Measurements from ENCODE around the gene OR11H6.
"Not testable (repeated sequence)": the region's sequence is repeated elsewhere in the genome, so short reads cannot be mapped to it uniquely, and the experiment has no call there.

Gene OR11H6, protein sequence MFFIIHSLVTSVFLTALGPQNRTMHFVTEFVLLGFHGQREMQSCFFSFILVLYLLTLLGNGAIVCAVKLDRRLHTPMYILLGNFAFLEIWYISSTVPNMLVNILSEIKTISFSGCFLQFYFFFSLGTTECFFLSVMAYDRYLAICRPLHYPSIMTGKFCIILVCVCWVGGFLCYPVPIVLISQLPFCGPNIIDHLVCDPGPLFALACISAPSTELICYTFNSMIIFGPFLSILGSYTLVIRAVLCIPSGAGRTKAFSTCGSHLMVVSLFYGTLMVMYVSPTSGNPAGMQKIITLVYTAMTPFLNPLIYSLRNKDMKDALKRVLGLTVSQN

GRCh38 chr14:20223410-20223809 is at the start of gene OR11H6:
Gene OR11H6, plus strand, starts transcription at chr14:20223710. Its CDS starts 0 bp downstream, at chr14:20223710.
- no peak for DNase-seq (ENCODE audit: low read depth in 2 of 3, low spot score in 2 of 3)

GRCh38 chr14:20174205-20174604 is 49.3 kb upstream of the OR11H6 start:
- not testable (repeated sequence) for DNase-seq (ENCODE audit: low read depth in 2 of 3, low spot score in 2 of 3)

- no peak for DNase-seq (ENCODE audit: low read depth in 2 of 3, low spot score in 2 of 3)
These were observed 47.2 kb upstream of the OR11H6 start for GRCh38 chr14:20176330-20176729.

DNA sequence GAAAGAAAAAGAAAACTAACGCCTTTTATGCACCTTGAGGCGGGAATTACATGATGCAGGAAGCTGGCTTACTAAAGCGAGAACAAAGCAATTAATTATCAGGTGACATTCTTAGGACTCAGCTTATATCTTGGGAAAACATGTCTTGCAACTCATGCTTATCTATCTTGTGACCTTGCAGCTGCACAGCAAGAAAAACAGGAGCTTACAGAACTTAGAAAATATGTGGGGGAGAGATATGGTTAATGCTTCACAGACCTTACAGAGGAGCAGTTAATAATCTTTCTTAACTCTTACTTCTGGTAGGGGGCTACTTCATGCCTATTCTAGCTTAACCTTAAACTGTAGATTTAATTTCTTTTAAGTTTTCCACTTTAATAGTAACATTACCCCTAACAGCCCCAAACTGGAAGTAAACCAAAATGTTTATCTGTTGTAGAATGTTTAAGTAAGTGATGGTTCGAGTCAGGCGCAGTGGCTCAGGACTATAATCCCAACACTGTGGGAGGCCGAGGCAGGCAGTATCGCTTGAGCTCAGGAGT is 46.0 kb upstream of the OR11H6 start:
- DNase-seq (ENCODE audit: low read depth in 2 of 3, low spot score in 2 of 3), result no peak

DNA sequence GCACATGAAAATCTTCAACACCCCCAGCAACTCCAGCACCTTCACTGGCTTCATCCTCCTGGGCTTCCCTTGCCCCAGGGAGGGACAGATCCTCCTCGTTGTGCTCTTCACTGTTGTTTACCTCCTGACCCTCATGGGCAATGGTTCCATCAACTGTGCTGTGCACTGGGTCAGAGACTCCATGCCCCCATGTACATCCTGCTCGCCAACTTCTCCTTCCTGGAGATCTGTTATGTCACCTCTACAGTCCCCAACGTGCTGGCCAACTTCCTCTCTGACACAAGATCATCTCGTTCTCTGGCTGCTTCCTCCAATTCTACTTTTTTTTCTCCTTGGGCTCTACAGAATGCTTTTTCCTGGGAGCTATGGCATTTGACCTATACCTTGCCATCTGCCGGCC is 44.3 kb upstream of the OR11H6 start:
- no peak for DNase-seq (ENCODE audit: low read depth in 2 of 3, low spot score in 2 of 3)

DNA sequence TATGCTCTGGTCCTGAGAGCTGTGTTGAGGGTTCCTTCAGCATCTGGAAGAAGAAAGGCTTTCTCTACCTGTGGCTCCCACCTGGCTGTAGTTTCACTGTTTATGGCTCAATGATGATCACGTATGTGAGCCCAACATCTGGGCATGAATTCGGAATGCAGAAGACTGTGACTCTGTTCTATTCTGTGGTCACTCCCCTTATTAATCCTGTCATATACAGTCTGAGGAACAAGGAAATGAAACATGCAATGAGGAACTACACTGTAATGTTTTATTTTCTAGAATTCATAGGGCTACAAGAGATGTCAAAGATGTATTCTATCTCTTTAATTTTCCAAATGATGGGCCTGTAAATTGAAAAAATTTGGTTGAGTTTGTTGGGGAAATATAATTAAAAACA is 43.6 kb upstream of the OR11H6 start:
- no peak for DNase-seq (ENCODE audit: low read depth in 2 of 3, low spot score in 2 of 3)

- no peak for DNase-seq (ENCODE audit: low read depth in 2 of 3, low spot score in 2 of 3)
These were observed 43.0 kb upstream of the OR11H6 start for GRCh38 chr14:20180486-20180885.

DNA sequence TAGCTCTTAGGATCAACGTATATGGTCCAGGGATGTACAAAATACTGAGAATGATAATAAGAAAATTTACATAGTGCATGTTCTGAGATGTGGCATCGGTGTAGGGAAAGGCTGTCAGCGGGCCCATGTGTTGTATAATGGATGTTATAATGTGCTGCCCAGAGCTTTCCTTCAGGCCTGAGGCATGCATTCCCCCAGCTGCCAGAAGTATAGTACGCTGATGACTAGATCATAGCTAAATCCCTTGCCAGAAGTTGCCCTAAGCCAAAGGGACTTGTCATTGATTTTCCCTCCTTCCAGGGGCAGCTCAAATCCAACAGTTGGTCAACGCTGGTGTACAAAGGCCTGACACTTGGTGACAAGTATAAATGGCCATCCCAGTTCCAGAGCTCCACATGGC is 39.3 kb upstream of the OR11H6 start:
- DNase-seq (ENCODE audit: low read depth in 2 of 3, low spot score in 2 of 3), result no peak

DNA sequence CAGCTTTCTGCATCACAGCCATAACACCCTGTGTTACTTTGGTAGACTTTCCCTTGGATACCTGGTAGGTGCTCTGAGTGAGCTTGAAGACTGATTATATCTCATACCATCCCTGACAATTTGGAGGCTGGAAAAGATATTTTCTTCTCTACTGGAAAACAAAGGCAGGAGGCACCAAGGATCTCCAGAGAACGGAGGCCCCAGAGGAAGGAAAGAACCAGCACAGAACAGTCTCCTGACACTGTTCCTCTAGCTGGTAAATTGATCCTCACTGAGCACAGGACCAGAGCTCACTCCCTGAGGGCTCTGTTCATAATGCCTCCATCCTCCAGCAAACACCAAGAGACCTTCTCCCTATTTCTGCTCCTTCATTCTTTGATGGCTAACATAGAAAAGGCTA is 32.9 kb upstream of the OR11H6 start, which contains the start of gene OR11G2:
Gene OR11G2 (plus strand): TSS at position 301 of the 400 bp plus-strand sequence. CDS start 6,542 bp downstream, outside the sequence.
- no peak for DNase-seq (ENCODE audit: low read depth in 2 of 3, low spot score in 2 of 3)

DNA sequence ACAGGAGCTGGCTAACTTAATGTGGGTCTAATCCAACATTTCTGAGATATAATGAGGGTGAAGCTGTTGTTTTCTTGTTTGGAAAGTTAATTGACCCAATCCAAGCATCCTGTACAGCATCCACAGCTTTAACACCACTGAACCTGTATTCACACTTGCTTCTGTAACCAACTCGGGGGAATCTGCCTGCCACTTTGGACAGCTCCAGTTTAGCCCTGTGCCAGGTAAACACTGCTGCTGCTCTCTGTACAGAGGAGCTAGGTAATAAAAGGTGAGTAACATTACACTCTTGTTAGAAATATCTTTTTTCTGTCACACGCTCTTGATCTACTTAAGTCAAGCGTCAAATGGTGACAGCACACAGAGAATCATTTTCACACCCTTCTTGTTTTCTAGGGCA is 32.1 kb upstream of the OR11H6 start:
- DNase-seq (ENCODE audit: low read depth in 2 of 3, low spot score in 2 of 3), result no peak

DNA sequence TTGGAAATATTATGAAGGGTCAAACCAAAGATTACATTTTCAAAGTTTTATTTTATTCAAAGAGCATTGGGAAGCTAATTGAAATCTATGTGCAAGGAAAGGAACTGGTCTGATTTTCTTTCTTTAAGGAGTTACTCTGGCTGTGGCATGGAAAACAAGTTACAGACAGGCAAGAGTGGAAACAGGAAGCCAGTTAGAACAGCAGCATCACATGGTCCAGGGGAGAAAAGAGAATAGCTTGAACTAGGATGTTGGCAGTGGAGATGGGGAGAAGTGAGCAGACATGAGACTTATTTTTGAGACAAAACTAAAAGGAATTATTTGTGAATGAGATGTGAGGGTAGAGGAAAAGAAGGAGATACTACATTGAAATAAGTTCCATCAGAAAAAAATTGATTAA is 29.4 kb upstream of the OR11H6 start:
- no peak for DNase-seq (ENCODE audit: low read depth in 2 of 3, low spot score in 2 of 3)

GRCh38 chr14:20195170-20195569 is 28.3 kb upstream of the OR11H6 start:
- not testable (repeated sequence) for DNase-seq (ENCODE audit: low read depth in 2 of 3, low spot score in 2 of 3)

- no peak for DNase-seq (ENCODE audit: low read depth in 2 of 3, low spot score in 2 of 3)
These were observed 27.6 kb upstream of the OR11H6 start for GRCh38 chr14:20195911-20196310.

- no peak for DNase-seq (ENCODE audit: low read depth in 2 of 3, low spot score in 2 of 3)
These were observed 26.1 kb upstream of the OR11H6 start for GRCh38 chr14:20197459-20197858.

DNA sequence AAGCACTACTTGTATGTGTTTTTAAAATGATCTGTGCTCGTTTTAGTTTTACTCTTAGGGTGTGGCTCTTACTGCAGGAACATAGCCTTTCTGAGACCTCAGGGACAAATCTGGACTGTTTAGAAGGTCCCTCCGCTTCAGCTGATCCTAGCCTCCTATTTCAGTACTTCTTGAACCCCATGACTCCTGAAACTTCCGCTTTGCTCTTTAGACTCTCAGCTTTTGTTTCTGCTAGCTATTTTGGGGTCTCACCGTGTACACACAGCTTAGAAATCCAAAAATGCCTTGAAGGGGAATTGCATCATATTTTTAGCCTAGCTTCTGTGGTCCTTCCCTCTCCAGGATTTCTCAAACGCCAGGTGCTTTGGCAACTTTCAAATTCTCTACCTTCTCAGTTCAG is 24.5 kb upstream of the OR11H6 start:
- no peak for DNase-seq (ENCODE audit: low read depth in 2 of 3, low spot score in 2 of 3)

DNA sequence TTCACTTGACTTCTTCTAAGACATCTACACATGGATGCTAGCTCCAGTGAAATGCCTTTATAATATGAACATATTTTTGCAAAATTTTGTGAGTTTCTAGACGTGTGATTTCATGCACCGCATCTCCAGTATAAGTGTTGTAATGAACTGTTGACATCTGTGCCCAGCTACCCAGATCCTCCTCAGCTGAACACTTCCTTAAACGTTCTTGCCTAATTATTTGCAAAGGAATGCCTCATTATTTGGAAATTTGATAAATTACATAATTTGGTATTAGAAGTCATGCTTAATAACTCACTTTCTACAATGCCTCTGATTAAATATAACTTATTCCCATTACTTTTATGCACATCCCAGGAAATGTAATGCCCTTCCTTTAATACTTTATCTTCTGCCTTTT is 18.8 kb upstream of the OR11H6 start:
- no peak for DNase-seq (ENCODE audit: low read depth in 2 of 3, low spot score in 2 of 3)

DNA sequence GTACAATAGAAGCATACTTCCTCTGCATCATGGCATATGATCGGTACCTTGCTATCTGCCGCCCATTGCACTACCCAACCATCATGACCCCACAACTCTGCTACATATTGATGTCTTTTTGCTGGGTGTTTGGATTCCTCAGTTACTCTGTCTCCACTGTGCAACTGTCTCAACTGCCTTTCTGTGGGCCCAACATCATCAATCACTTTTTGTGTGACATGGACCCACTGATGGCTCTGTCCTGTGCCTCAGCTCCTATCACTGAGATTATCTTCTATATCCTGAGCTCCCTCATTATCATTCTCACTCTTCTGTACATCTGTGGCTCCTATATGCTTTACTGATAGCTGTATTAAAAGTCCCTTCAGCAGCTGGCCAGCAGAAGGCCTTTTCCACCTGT is 13.9 kb upstream of the OR11H6 start:
- DNase-seq (ENCODE audit: low read depth in 2 of 3, low spot score in 2 of 3), result no peak

GRCh38 chr14:20212406-20212805 is 11.1 kb upstream of the OR11H6 start:
- DNase-seq (ENCODE audit: low read depth in 2 of 3, low spot score in 2 of 3), result not testable (repeated sequence)

- DNase-seq (ENCODE audit: low read depth in 2 of 3, low spot score in 2 of 3), result no peak
These were observed 8.3 kb upstream of the OR11H6 start for GRCh38 chr14:20215196-20215595.

- DNase-seq (ENCODE audit: low read depth in 2 of 3, low spot score in 2 of 3), result no peak
These were observed 4.5 kb upstream of the OR11H6 start for GRCh38 chr14:20219033-20219432.

DNA sequence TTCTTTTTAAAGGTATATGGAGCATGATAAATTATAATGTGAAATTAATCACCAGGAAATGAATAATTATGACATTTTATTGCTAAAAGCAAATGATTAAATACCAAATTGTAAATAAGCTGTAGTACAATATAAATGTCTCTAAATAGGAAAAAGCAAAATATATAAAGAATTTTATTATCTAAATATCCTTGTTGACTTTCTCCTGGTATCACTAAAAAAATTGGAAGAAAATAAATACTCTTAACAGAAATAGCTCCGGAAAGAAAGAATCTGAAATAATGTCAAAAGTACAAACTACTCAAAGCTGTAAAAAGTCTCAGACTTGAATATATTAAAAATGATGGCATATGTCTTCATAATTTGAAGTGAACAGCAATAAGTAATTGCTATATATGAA is 5.2 kb downstream of the OR11H6 start, which contains the start of gene OR11H7:
Gene OR11H7 (plus strand): TSS at position 301 of the 400 bp plus-strand sequence.
- DNase-seq (ENCODE audit: low read depth in 2 of 3, low spot score in 2 of 3), result no peak

DNA sequence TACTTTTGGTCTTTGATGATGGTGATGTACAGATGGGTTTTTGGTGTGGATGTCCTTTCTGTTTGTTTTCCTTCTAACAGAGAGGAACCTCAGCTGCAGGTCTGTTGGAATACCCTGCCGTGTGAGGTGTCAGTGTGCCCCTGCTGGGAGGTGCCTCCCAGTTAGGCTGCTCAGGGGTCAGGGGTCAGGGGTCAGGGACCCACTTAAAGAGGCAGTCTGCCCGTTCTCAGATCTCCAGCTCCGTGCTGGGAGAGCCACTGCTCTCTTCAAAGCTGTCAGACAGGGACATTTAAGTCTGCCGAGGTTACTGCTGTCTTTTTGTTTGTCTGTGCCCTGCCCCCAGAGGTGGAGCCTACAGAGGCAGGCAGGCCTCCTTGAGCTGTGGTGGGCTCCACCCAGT is 11.9 kb downstream of the OR11H6 start:
- not testable (repeated sequence) for DNase-seq (ENCODE audit: low read depth in 2 of 3, low spot score in 2 of 3)

All from activated CD8-positive, alpha-beta memory T cell treated with anti-CD3 and anti-CD28 coated beads for 48 hours (primary cell).